Measurements from ENCODE around the gene CEP170.
"Not testable (repeated sequence)": the region's sequence is repeated elsewhere in the genome, so short reads cannot be mapped to it uniquely, and the experiment has no call there.

GRCh38 chr1:243101551-243102050 is 153.5 kb downstream of the CEP170 start:
- not testable (repeated sequence) for TF ChIP-seq CTCF, POLR2AphosphoS5 (IDR thresholded peaks at IDR 0.05)
